ENCODE data around the gene FRMD1.

The FRMD1 gene

GRCh38 chr6:168033791-168034190, 45.2 kb downstream of the FRMD1 start:
- ChIA-PET POLR2A (no interaction called here), CTCF (no interaction called here)
- DNase-seq = no peak
- H3K9me3 ChIP-seq (ENCODE audit: control extremely low read depth in 1 of 5, control insufficient read depth in 4 of 5, insufficient read depth in 2 of 5, low read depth in 1 of 5, low read length in 4 of 5) = peaks cover 0 to 45% (median 19%) of the 10 kb centered on the region in 5 experiments
- no peak overlapping the region for H3K27ac ChIP-seq (ENCODE audit: insufficient read depth in 1 of 2, low read depth in 1 of 2, low read length in 2 of 2, poor library complexity in 1 of 2, severe bottlenecking in 2 of 2)
- 98% methylated on average over 12 of the region's 12 CpGs for WGBS (ENCODE audit: insufficient coverage)
- H3K4me3 ChIP-seq (ENCODE audit: control insufficient read depth in 1 of 7, extremely low read depth in 1 of 7, insufficient read depth in 4 of 7, low read depth in 2 of 7, low read length in 6 of 7) = no peak overlapping the region
- no peaks in the 10 kb centered on the region for H3K36me3 ChIP-seq (ENCODE audit: control insufficient read depth in 4 of 4, insufficient read depth in 4 of 4, low read length in 3 of 4)
- peaks cover 0 to 67% (median 12%) of the 10 kb centered on the region in 5 experiments for H3K27me3 ChIP-seq (replicated peaks in 2 of 5; ENCODE audit: control insufficient read depth in 4 of 5, insufficient read depth in 5 of 5, low read length in 4 of 5)
- H3K4me1 ChIP-seq (ENCODE audit: control extremely low read depth in 1 of 4, control insufficient read depth in 4 of 4, insufficient read depth in 4 of 4, low read length in 3 of 4) = peaks cover 0 to 37% (median 4%) of the 10 kb centered on the region in 4 experiments

- ChIA-PET POLR2A (no interaction called here), CTCF (no interaction called here)
- H3K9me3 ChIP-seq (ENCODE audit: control extremely low read depth in 1 of 5, control insufficient read depth in 4 of 5, insufficient read depth in 2 of 5, low read depth in 1 of 5, low read length in 4 of 5) = peaks cover 0 to 30% (median 9%) of the 10 kb centered on the region in 5 experiments
- H3K4me3 ChIP-seq (ENCODE audit: control insufficient read depth in 1 of 7, extremely low read depth in 1 of 7, insufficient read depth in 4 of 7, low read depth in 2 of 7, low read length in 6 of 7) = no peak overlapping the region
- no peak overlapping the region for H3K27ac ChIP-seq (ENCODE audit: insufficient read depth in 1 of 2, low read depth in 1 of 2, low read length in 2 of 2, poor library complexity in 1 of 2, severe bottlenecking in 2 of 2)
- 26% methylated on average over 9 of the region's 12 CpGs for WGBS (ENCODE audit: insufficient coverage)
- H3K27me3 ChIP-seq (replicated peaks in 2 of 5; ENCODE audit: control insufficient read depth in 4 of 5, insufficient read depth in 5 of 5, low read length in 4 of 5) = peaks cover 0 to 55% (median 12%) of the 10 kb centered on the region in 5 experiments
- H3K4me1 ChIP-seq (ENCODE audit: control extremely low read depth in 1 of 4, control insufficient read depth in 4 of 4, insufficient read depth in 4 of 4, low read length in 3 of 4) = peaks cover 0 to 37% (median 4%) of the 10 kb centered on the region in 4 experiments
- H3K36me3 ChIP-seq (ENCODE audit: control insufficient read depth in 4 of 4, insufficient read depth in 4 of 4, low read length in 3 of 4) = no peaks in the 10 kb centered on the region
- DNase-seq = peak in 1 of 3 donors; percentile 7
Measured at GRCh38 chr6:168032005-168032760, 46.8 kb downstream of the FRMD1 start.

GRCh38 chr6:168031411-168031971, 47.5 kb downstream of the FRMD1 start:
- no peak overlapping the region for H3K4me3 ChIP-seq (ENCODE audit: control insufficient read depth in 1 of 7, extremely low read depth in 1 of 7, insufficient read depth in 4 of 7, low read depth in 2 of 7, low read length in 6 of 7)
- peaks cover 0 to 30% (median 9%) of the 10 kb centered on the region in 5 experiments for H3K9me3 ChIP-seq (ENCODE audit: control extremely low read depth in 1 of 5, control insufficient read depth in 4 of 5, insufficient read depth in 2 of 5, low read depth in 1 of 5, low read length in 4 of 5)
- H3K4me1 ChIP-seq (ENCODE audit: control extremely low read depth in 1 of 4, control insufficient read depth in 4 of 4, insufficient read depth in 4 of 4, low read length in 3 of 4) = peaks cover 0 to 37% (median 4%) of the 10 kb centered on the region in 4 experiments
- CTCF ChIA-PET = no interaction called here
- peaks cover 0 to 50% (median 12%) of the 10 kb centered on the region in 5 experiments for H3K27me3 ChIP-seq (replicated peaks in 2 of 5; ENCODE audit: control insufficient read depth in 4 of 5, insufficient read depth in 5 of 5, low read length in 4 of 5)
- 95% methylated on average over 12 of the region's 14 CpGs for WGBS (ENCODE audit: insufficient coverage)
- no peak overlapping the region for H3K27ac ChIP-seq (ENCODE audit: insufficient read depth in 1 of 2, low read depth in 1 of 2, low read length in 2 of 2, poor library complexity in 1 of 2, severe bottlenecking in 2 of 2)
- POLR2A ChIA-PET = no interaction called here
- H3K36me3 ChIP-seq (ENCODE audit: control insufficient read depth in 4 of 4, insufficient read depth in 4 of 4, low read length in 3 of 4) = no peaks in the 10 kb centered on the region
- DNase-seq = no peak

GRCh38 chr6:168030908-168031307, 48.1 kb downstream of the FRMD1 start:
- Histone ChIP-seq H3K4me1 (ENCODE audit: control extremely low read depth in 1 of 4, control insufficient read depth in 4 of 4, insufficient read depth in 4 of 4, low read length in 3 of 4) (peaks cover 0 to 37% (median 3%) of the 10 kb centered on the region in 4 experiments), H3K4me3 (ENCODE audit: control insufficient read depth in 1 of 7, extremely low read depth in 1 of 7, insufficient read depth in 4 of 7, low read depth in 2 of 7, low read length in 6 of 7) (no peak overlapping the region), H3K9me3 (ENCODE audit: control extremely low read depth in 1 of 5, control insufficient read depth in 4 of 5, insufficient read depth in 2 of 5, low read depth in 1 of 5, low read length in 4 of 5) (peaks cover 0 to 30% (median 6%) of the 10 kb centered on the region in 5 experiments), H3K27me3 (replicated peaks in 2 of 5; ENCODE audit: control insufficient read depth in 4 of 5, insufficient read depth in 5 of 5, low read length in 4 of 5) (peaks cover 0 to 44% (median 10%) of the 10 kb centered on the region in 5 experiments), H3K36me3 (ENCODE audit: control insufficient read depth in 4 of 4, insufficient read depth in 4 of 4, low read length in 3 of 4) (no peaks in the 10 kb centered on the region), H3K27ac (ENCODE audit: insufficient read depth in 1 of 2, low read depth in 1 of 2, low read length in 2 of 2, poor library complexity in 1 of 2, severe bottlenecking in 2 of 2) (no peak overlapping the region)
- no peak for DNase-seq
- POLR2A ChIA-PET = no interaction called here
- CTCF ChIA-PET = no interaction called here
- no CpG with 5 or more reads among the region's 2 CpGs for WGBS (ENCODE audit: insufficient coverage)

- H3K4me3 ChIP-seq (ENCODE audit: control insufficient read depth in 1 of 7, extremely low read depth in 1 of 7, insufficient read depth in 4 of 7, low read depth in 2 of 7, low read length in 6 of 7) = no peak overlapping the region
- ChIA-PET POLR2A (no interaction called here), CTCF (no interaction called here)
- H3K27ac ChIP-seq (ENCODE audit: insufficient read depth in 1 of 2, low read depth in 1 of 2, low read length in 2 of 2, poor library complexity in 1 of 2, severe bottlenecking in 2 of 2) = no peak overlapping the region
- no peaks in the 10 kb centered on the region for H3K36me3 ChIP-seq (ENCODE audit: control insufficient read depth in 4 of 4, insufficient read depth in 4 of 4, low read length in 3 of 4)
- peaks cover 0 to 38% (median 5%) of the 10 kb centered on the region in 5 experiments for H3K27me3 ChIP-seq (replicated peaks in 2 of 5; ENCODE audit: control insufficient read depth in 4 of 5, insufficient read depth in 5 of 5, low read length in 4 of 5)
- peaks cover 0 to 35% (median under 1%) of the 10 kb centered on the region in 4 experiments for H3K4me1 ChIP-seq (ENCODE audit: control extremely low read depth in 1 of 4, control insufficient read depth in 4 of 4, insufficient read depth in 4 of 4, low read length in 3 of 4)
- WGBS (ENCODE audit: insufficient coverage) = 83% methylated on average over 1 of the region's 5 CpGs
- DNase-seq = no peak
- H3K9me3 ChIP-seq (ENCODE audit: control extremely low read depth in 1 of 5, control insufficient read depth in 4 of 5, insufficient read depth in 2 of 5, low read depth in 1 of 5, low read length in 4 of 5) = peaks cover 0 to 27% (median 5%) of the 10 kb centered on the region in 5 experiments
Measured at GRCh38 chr6:168030218-168030746, 48.7 kb downstream of the FRMD1 start.

- 72% methylated on average over 12 of the region's 14 CpGs for WGBS (ENCODE audit: insufficient coverage)
- POLR2A ChIA-PET = no interaction called here
- Histone ChIP-seq H3K4me1 (ENCODE audit: control extremely low read depth in 1 of 4, control insufficient read depth in 4 of 4, insufficient read depth in 4 of 4, low read length in 3 of 4) (peaks cover 0 to 35% (median 0%) of the 10 kb centered on the region in 4 experiments), H3K36me3 (ENCODE audit: control insufficient read depth in 4 of 4, insufficient read depth in 4 of 4, low read length in 3 of 4) (no peaks in the 10 kb centered on the region), H3K9me3 (ENCODE audit: control extremely low read depth in 1 of 5, control insufficient read depth in 4 of 5, insufficient read depth in 2 of 5, low read depth in 1 of 5, low read length in 4 of 5) (peaks cover 0 to 21% (median 4%) of the 10 kb centered on the region in 5 experiments), H3K27me3 (replicated peaks in 2 of 5; ENCODE audit: control insufficient read depth in 4 of 5, insufficient read depth in 5 of 5, low read length in 4 of 5) (peaks cover 0 to 32% (median 5%) of the 10 kb centered on the region in 5 experiments), H3K27ac (ENCODE audit: insufficient read depth in 1 of 2, low read depth in 1 of 2, low read length in 2 of 2, poor library complexity in 1 of 2, severe bottlenecking in 2 of 2) (no peak overlapping the region), H3K4me3 (ENCODE audit: control insufficient read depth in 1 of 7, extremely low read depth in 1 of 7, insufficient read depth in 4 of 7, low read depth in 2 of 7, low read length in 6 of 7) (no peak overlapping the region)
- CTCF ChIA-PET = no interaction called here
- DNase-seq = no peak
Measured at GRCh38 chr6:168029459-168030217, 49.4 kb downstream of the FRMD1 start.

All from common myeloid progenitor, CD34-positive (primary cell).